ENCODE data around the gene EEF1AKMT2.

EEF1AKMT2 gene

GRCh38 chr10:124719213-124719851 is 72.4 kb downstream of the EEF1AKMT2 start:
- peak; percentile 57 for DNase-seq (ENCODE audit: low read depth)

GRCh38 chr10:124717911-124718741 is 73.6 kb downstream of the EEF1AKMT2 start:
- DNase-seq (ENCODE audit: low read depth), result peak; percentile 80

- no peak for DNase-seq (ENCODE audit: low read depth)
Observed at GRCh38 chr10:124717041-124717757, 74.5 kb downstream of the EEF1AKMT2 start.

GRCh38 chr10:124716369-124716768 is 75.3 kb downstream of the EEF1AKMT2 start:
- no peak for DNase-seq (ENCODE audit: low read depth)

DNA sequence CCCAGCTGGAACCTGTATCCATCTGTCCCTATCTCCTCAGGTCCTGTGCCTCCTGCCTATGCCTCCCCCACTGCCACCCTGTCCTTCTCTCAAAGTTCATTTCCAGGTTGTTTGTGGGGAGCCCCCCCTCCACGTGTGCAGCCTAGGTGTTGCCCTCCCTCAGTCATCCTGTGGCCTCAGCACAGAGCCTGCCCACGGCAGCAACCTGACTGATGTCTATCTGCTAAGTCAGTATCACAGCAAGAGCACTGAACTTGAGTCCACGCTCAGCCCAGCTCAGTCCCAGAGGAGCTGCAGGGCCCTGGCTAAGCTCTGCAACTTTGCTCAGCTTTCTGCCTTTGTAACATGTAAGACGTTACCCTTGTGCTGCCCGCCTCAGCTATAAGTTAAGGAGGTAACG is 76.2 kb downstream of the EEF1AKMT2 start:
- no peak for DNase-seq (ENCODE audit: low read depth)

DNA sequence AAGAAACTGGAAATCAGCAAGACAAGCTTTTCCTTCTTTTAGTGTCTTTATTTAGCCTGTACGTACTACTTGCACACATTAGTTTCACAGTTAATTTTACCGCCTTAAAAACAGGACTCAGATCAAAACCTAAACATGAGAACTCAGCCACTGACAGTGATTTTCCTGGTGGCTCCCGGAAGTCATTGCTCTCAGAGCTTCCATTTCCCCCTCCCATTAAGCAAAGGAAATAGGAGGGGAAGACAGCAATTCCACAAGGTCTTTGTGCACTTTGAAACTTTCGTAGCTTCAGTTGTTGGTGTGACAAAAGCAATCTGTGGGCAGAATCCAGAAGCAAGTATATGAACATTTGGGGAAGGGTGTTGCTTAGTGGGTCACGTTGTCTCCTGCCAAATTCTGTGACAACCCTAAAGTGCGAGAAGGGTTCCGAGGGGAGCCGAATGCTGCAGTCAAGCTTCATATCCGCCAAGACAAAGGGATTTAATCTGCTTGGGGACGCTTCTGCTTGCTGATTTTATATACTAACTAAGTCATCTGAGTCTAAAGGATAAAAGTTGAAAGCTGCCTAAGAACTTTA is 77.9 kb downstream of the EEF1AKMT2 start:
- no peak for DNase-seq (ENCODE audit: low read depth)

DNA sequence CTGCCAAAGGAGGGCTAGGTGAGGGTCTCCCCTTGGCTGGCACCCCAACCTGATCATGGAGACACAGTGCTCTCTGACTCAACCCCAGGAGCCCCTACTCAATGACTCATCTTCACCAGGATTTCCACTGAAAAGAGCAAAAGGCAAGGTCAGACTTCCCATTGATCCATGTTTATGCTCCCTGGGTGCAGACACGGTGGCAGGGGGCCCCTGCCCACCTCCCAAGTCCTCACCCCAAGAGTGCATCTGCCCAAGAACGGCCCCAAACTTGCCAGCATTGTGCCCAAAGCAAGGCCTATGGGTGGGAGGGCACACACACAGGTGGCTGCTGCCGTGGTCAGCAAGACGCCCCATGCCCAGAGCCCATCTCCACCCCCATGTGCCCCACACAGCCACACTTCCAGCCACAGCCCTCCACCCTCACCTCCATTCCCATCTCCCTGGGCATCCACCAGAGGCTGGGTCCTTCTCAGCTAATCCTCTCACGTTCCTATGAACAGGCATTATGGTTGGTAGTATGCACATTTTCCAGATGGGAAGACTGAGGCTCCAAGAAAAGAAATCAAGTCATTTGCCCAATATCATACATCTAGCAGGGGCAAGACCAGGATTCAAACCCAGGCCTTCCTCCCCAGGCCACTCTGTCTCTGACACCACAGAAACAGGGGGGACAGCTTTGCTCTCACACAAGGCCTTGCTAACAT is 78.8 kb downstream of the EEF1AKMT2 start:
- no peak for DNase-seq (ENCODE audit: low read depth)

DNA sequence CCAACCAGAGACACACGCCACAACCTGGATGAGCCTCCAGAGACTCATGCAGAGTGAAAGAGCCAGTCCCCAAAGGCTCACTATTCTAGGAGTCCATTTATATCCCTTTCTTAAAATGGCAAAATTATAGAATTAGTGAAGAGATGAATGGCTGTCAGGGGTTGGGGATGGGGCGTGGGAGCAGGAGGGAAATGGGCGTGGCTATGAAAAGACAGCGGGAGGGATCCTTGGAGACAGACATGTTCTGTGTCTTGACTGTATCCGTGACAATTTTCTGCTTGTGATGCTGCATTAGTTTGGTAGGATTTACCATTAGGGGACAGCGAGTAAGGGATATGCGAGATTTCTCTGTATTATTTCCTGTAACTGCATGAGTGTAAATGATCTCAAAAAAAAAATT is 80.5 kb downstream of the EEF1AKMT2 start:
- no peak for DNase-seq (ENCODE audit: low read depth)

DNA sequence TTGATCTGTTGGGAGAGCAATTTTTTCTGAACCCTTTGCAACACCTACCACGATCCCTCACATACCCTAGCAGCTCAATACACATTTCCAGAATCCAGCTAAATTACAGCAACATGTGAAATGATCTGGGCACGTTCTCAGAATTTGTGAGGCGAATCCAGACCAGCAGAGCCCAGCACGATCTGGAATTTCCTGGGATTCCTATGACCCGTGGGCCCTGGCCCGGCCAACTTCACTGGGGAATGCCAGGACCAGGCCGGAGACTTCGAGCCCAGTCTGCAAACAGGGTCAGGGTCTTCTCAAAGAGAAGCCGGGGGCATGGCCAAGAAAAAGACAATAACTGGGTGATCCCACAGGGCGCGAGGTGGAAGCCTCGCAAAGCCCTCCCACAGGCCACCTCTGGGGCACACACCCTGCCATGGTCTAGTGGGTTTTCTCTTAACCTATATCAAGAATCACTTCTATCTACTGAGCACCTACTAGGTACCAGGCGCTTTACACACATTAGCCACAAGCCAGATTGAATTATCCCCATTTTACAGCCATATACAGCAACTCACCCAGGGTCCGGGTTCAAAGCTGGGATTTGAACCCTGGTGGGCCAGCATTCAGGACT is 81.3 kb downstream of the EEF1AKMT2 start:
- DNase-seq (ENCODE audit: low read depth), result no peak

GRCh38 chr10:124709861-124710260 is 81.8 kb downstream of the EEF1AKMT2 start:
- no peak for DNase-seq (ENCODE audit: low read depth)

- DNase-seq (ENCODE audit: low read depth), result no peak
Observed at GRCh38 chr10:124708922-124709520, 82.7 kb downstream of the EEF1AKMT2 start.

DNA sequence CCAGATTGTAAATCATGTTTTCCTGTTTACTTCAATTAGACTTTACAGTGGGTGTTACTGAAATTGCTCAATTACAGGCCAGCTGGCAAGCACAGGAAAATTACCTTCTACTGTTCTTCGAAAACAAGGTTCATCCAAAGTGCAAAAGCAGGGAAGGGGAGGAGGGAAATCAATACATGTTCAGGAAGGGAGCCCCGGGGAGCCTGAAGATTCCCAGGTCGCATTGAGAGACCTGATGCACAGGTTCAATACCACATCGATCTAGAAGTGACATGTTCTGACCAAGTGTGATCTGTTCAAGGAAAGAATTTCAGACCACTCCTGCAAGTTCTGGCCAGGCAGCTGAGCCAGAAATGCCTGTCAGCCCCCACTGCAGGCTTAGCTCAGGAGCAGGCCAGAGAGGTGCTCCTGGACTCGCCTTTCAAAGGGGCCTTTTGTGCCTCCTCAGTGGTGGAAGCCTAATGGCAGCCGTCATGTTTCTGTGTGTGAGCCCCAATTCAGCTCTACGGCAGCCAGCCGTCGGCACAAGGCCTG is 83.4 kb downstream of the EEF1AKMT2 start:
- DNase-seq (ENCODE audit: low read depth), result no peak
